ENCODE data around the gene TMEM87A.

DNA sequence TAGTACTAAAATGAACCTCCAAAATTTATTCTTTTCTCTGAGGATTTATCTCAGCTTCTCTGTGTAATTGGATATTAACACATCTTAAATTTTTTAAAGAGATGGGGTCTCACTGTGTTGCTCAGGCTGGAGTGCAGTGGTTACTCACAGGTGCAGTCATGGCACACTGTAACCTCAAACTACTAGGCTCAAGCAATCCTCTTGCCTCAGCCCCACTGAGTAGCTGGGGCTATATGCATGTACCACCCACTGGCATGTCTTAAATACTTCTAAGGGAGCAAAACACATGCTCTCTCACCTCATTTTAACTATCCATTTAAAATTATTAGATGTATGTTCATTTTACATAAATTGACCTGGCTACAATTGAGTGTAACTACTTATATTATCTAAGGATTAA lies 11.3 kb upstream of the TMEM87A start:
- TF ChIP-seq, protein P1, sequence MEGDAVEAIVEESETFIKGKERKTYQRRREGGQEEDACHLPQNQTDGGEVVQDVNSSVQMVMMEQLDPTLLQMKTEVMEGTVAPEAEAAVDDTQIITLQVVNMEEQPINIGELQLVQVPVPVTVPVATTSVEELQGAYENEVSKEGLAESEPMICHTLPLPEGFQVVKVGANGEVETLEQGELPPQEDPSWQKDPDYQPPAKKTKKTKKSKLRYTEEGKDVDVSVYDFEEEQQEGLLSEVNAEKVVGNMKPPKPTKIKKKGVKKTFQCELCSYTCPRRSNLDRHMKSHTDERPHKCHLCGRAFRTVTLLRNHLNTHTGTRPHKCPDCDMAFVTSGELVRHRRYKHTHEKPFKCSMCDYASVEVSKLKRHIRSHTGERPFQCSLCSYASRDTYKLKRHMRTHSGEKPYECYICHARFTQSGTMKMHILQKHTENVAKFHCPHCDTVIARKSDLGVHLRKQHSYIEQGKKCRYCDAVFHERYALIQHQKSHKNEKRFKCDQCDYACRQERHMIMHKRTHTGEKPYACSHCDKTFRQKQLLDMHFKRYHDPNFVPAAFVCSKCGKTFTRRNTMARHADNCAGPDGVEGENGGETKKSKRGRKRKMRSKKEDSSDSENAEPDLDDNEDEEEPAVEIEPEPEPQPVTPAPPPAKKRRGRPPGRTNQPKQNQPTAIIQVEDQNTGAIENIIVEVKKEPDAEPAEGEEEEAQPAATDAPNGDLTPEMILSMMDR (IDR thresholded peaks at IDR 0.05) = no peak
- no peak for TF ChIP-seq POLR2A (IDR thresholded peaks at IDR 0.05)
